MM.1S (cell line): ENCODE results near the gene CD79A.

ENCODE experiments used
- DNase-seq: peaks from one replicate; pipeline ENCODE4 v3.0.0-alpha.2; 2015
- H2AFZ ChIP-seq: fragments of 300-600 bp; sonication (generic); 2 replicates; pipeline ENCODE4 v1.6.0; 2016; ENCODE audit warnings: antibody characterized with exemption, low read length
- H3F3A ChIP-seq: fragments of 300-600 bp; sonication (generic); 2 replicates; pipeline ENCODE4 v1.6.1; 2016; ENCODE audit warnings: mild to moderate bottlenecking, antibody characterized with exemption, low read length, moderate library complexity, mixed read lengths; ENCODE audit not compliant: insufficient read depth
- H3K27ac ChIP-seq: fragments of 300-600 bp; sonication (generic); 2 replicates; pipeline ENCODE4 v1.5.1; 2016; ENCODE audit warnings: mild to moderate bottlenecking, low read length
- H3K27me3 ChIP-seq: fragments of 300-600 bp; sonication (generic); replicated peaks from 2 replicates; pipeline ENCODE4 v1.6.0; 2016; ENCODE audit warnings: low read length; ENCODE audit not compliant: insufficient read depth
- H3K36me3 ChIP-seq: fragments of 300-600 bp; sonication (generic); replicated peaks from 2 replicates; pipeline ENCODE4 v1.6.1; 2016; ENCODE audit warnings: mild to moderate bottlenecking, low read length, mixed read lengths; ENCODE audit not compliant: insufficient read depth
- H3K4me1 ChIP-seq: fragments of 300-600 bp; sonication (generic); 2 replicates; pipeline ENCODE4 v1.6.1; 2016; ENCODE audit warnings: low read length, mixed read lengths
- H3K4me2 ChIP-seq: fragments of 300-600 bp; sonication (generic); 2 replicates; pipeline ENCODE4 v1.6.0; 2016; ENCODE audit warnings: low read depth, low read length
- H3K4me3 ChIP-seq: fragments of 300-600 bp; sonication (generic); 2 replicates; pipeline ENCODE4 v1.5.1; 2016; ENCODE audit warnings: low read length, mixed read lengths
- H3K79me2 ChIP-seq: fragments of 300-600 bp; sonication (generic); 2 replicates; pipeline ENCODE4 v1.6.1; 2016; ENCODE audit warnings: mixed run types, low read length, mixed read lengths
- H3K9ac ChIP-seq: fragments of 300-600 bp; sonication (generic); 2 replicates; pipeline ENCODE4 v1.6.1; 2016; ENCODE audit warnings: low read length, mixed read lengths
- H3K9me2 ChIP-seq: fragments of 300-600 bp; sonication (generic); replicated peaks from 2 replicates; pipeline ENCODE4 v1.6.1; 2016; ENCODE audit warnings: mild to moderate bottlenecking, low read length, mixed read lengths; ENCODE audit not compliant: insufficient read depth
- H3K9me3 ChIP-seq: fragments of 300-600 bp; sonication (generic); replicated peaks from 2 replicates; pipeline ENCODE4 v1.6.1; 2016; ENCODE audit warnings: mild to moderate bottlenecking, low read length, mixed read lengths; ENCODE audit not compliant: insufficient read depth
- H4K20me1 ChIP-seq: fragments of 300-600 bp; sonication (generic); 2 replicates; pipeline ENCODE4 v1.6.1; 2016; ENCODE audit warnings: mild to moderate bottlenecking, low read length, moderate library complexity, mixed read lengths; ENCODE audit not compliant: insufficient read depth
- CTCF ChIP-seq: fragments of 300-600 bp; sonication (generic); IDR thresholded peaks from 2 replicates; pipeline ENCODE4 v1.5.1; 2016; ENCODE audit warnings: antibody characterized with exemption, low read length, mixed read lengths
- EZH2 ChIP-seq: fragments of 300-600 bp; sonication (generic); optimal IDR thresholded peaks from 2 replicates; pipeline ENCODE3; 2017; ENCODE audit warnings: low read depth, mild to moderate bottlenecking, antibody characterized with exemption, low read length, mixed read lengths
- EZH2phosphoT487 ChIP-seq: fragments of 300-600 bp; sonication (generic); IDR thresholded peaks from 2 replicates; pipeline ENCODE4 v1.6.1; 2018; ENCODE audit warnings: antibody characterized with exemption, low read length

Gene CD79A

GRCh38 chr19:41906271-41906670 lies 29.2 kb downstream of the CD79A start:
- no peak overlapping the region for H3K9ac ChIP-seq
- no peaks in the 10 kb centered on the region for H3F3A ChIP-seq
- no peak overlapping the region for H3K27ac ChIP-seq
- H3K9me2 ChIP-seq, result no peaks in the 10 kb centered on the region
- no peaks in the 10 kb centered on the region for H3K79me2 ChIP-seq
- no peak overlapping the region for H2AFZ ChIP-seq
- no peaks in the 10 kb centered on the region for H4K20me1 ChIP-seq
- no peaks in the 10 kb centered on the region for H3K36me3 ChIP-seq
- H3K4me3 ChIP-seq, result no peak overlapping the region
- H3K4me2 ChIP-seq, result no peak overlapping the region
- no peak for DNase-seq
- no peaks in the 10 kb centered on the region for H3K4me1 ChIP-seq
- TF ChIP-seq EZH2phosphoT487 (no peak), EZH2 (no peak)
- no peaks in the 10 kb centered on the region for H3K9me3 ChIP-seq
- peaks cover 10% of the 10 kb centered on the region for H3K27me3 ChIP-seq

GRCh38 chr19:41906916-41907680 lies 30.0 kb downstream of the CD79A start:
- H3K79me2 ChIP-seq, result no peaks in the 10 kb centered on the region

GRCh38 chr19:41907994-41908615 lies 31.0 kb downstream of the CD79A start:
- no peak overlapping the region for H3K27ac ChIP-seq
- no peaks in the 10 kb centered on the region for H4K20me1 ChIP-seq
- TF ChIP-seq CTCF, result no peak
- H3F3A ChIP-seq, result no peaks in the 10 kb centered on the region
- no peak overlapping the region for H2AFZ ChIP-seq
- no peaks in the 10 kb centered on the region for H3K4me1 ChIP-seq
- no peaks in the 10 kb centered on the region for H3K9me3 ChIP-seq
- no peak overlapping the region for H3K4me2 ChIP-seq
- no peaks in the 10 kb centered on the region for H3K79me2 ChIP-seq
- no peaks in the 10 kb centered on the region for H3K36me3 ChIP-seq
- DNase-seq, result no peak
- H3K9me2 ChIP-seq, result no peaks in the 10 kb centered on the region
- H3K9ac ChIP-seq, result no peak overlapping the region
- no peak overlapping the region for H3K4me3 ChIP-seq
- H3K27me3 ChIP-seq, result peaks cover 27% of the 10 kb centered on the region

More at GRCh38 chr19:41906916-41907680, 30.0 kb downstream of the CD79A start:
- no peak overlapping the region for H3K9ac ChIP-seq
- H4K20me1 ChIP-seq, result no peaks in the 10 kb centered on the region
- no peaks in the 10 kb centered on the region for H3K36me3 ChIP-seq
- H2AFZ ChIP-seq, result no peak overlapping the region
- H3F3A ChIP-seq, result no peaks in the 10 kb centered on the region
- H3K27ac ChIP-seq, result no peak overlapping the region
- no peaks in the 10 kb centered on the region for H3K9me3 ChIP-seq
- DNase-seq, result no peak
- no peak for TF ChIP-seq EZH2phosphoT487
- no peak for TF ChIP-seq CTCF
- no peak for TF ChIP-seq EZH2
- no peaks in the 10 kb centered on the region for H3K4me1 ChIP-seq
- H3K9me2 ChIP-seq, result no peaks in the 10 kb centered on the region
- peaks cover 18% of the 10 kb centered on the region for H3K27me3 ChIP-seq
- H3K4me2 ChIP-seq, result no peak overlapping the region
- no peak overlapping the region for H3K4me3 ChIP-seq
